ENCODE data around the gene LRMDA. TPM values are rescaled to one million over a fixed set of nuclear protein-coding genes. Genes with fewer than 3 reads are reported as not detected.

LRMDA gene
- total RNA-seq, 2 experiments from 2014 or later: not detected

DNA sequence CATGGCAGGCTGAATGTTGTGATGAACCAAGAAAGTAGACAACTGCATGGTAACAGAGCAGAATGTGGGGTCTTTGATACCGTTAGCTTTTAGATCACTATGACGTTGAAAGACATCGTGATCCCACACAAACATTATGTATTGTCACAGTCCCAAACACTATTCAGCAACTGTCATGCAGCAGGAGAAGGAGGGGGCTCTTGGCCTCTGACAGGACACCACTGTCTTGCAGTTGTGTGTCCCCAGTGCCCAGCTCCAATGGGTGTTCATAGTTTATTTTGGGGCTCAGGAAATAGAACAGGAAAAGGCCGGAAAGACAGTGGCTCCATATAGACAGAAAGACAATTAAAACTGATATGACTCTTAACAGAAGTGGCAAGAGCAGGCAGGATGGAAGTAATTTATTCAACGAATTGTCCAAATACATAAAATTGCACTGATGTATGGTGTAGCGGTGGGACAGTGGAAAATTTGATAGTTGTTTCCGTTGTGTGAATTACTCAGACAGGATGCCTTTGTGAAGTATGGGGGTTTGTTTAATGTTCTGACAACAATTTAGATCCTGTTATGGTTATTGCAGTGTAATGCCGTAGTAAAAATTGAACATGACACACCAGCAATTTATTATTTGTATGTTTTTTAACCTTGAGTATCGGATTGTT, 292.0 kb downstream of the LRMDA start:
- Histone ChIP-seq H3K36me3 (ENCODE audit: insufficient read depth, low read length) (no peaks in the 10 kb centered on the region), H4K20me1 (ENCODE audit: insufficient read depth, low read length) (no peaks in the 10 kb centered on the region), H3K9me3 (ENCODE audit: low read length) (no peaks in the 10 kb centered on the region), H3K27ac (ENCODE audit: low read depth, low read length, poor library complexity, severe bottlenecking) (no peak overlapping the region), H2AFZ (ENCODE audit: low read length) (no peak overlapping the region), H3K4me1 (ENCODE audit: insufficient read depth, low read length, poor library complexity, severe bottlenecking) (no peaks in the 10 kb centered on the region), H3K4me3 (ENCODE audit: low read depth, low read length, poor library complexity, severe bottlenecking) (no peak overlapping the region), H3K4me2 (ENCODE audit: low read length) (no peak overlapping the region), H3K9me2 (ENCODE audit: insufficient read depth, low read length) (no peaks in the 10 kb centered on the region), H3K79me2 (ENCODE audit: insufficient read depth, low read depth, low read length) (no peaks in the 10 kb centered on the region)
- DNase-seq (ENCODE audit: low spot score): no peak
- ChIA-PET POLR2A (interaction anchor here (0.7 kb wide), 1 partner anchor 40 kb away, joined by 3 read pairs; no protein-coding TSS in a partner anchor), CTCF (ENCODE audit: unreplicated experiment) (no interaction called here)
- TF ChIP-seq EZH2phosphoT487 (IDR thresholded peaks at IDR 0.05; ENCODE audit: borderline replicate concordance, low read depth, low read length): no peak
- TF ChIP-seq, protein P1, sequence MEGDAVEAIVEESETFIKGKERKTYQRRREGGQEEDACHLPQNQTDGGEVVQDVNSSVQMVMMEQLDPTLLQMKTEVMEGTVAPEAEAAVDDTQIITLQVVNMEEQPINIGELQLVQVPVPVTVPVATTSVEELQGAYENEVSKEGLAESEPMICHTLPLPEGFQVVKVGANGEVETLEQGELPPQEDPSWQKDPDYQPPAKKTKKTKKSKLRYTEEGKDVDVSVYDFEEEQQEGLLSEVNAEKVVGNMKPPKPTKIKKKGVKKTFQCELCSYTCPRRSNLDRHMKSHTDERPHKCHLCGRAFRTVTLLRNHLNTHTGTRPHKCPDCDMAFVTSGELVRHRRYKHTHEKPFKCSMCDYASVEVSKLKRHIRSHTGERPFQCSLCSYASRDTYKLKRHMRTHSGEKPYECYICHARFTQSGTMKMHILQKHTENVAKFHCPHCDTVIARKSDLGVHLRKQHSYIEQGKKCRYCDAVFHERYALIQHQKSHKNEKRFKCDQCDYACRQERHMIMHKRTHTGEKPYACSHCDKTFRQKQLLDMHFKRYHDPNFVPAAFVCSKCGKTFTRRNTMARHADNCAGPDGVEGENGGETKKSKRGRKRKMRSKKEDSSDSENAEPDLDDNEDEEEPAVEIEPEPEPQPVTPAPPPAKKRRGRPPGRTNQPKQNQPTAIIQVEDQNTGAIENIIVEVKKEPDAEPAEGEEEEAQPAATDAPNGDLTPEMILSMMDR (conservative IDR thresholded peaks at IDR 0.05; ENCODE audit: low read length): no peak
- intact Hi-C loops (cut with micrococcal nuclease; ENCODE audit: unreplicated experiment): no loop called here
- BruUV-seq (replicated peaks): no TSS peak

DNA sequence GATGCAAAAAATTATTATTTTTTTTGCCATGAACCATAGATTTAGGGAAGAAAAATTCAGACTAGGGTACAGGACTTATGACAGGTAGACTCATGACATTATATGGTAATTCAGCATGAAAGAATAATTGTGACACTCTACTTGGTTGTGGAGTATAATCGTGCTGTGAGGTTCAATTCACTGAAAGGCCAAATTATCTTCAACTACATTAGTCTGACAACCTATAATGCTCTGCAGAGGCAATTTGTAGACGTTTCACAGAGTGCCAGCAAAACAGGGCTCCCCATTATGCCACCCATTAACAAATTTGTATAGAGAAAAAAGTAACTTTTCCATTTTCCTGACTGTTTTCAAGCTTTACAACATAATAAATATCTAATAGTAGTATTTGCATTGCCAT, 292.6 kb downstream of the LRMDA start:
- ChIA-PET POLR2A (no interaction called here), CTCF (ENCODE audit: unreplicated experiment) (no interaction called here)
- H3K9me3 ChIP-seq (ENCODE audit: low read length): no peaks in the 10 kb centered on the region
- no peak for DNase-seq (ENCODE audit: low spot score)
- no peak overlapping the region for H3K4me2 ChIP-seq (ENCODE audit: low read length)
- H3K9me2 ChIP-seq (ENCODE audit: insufficient read depth, low read length): no peaks in the 10 kb centered on the region
- no peaks in the 10 kb centered on the region for H4K20me1 ChIP-seq (ENCODE audit: insufficient read depth, low read length)
- no peak for TF ChIP-seq EZH2phosphoT487 (IDR thresholded peaks at IDR 0.05; ENCODE audit: borderline replicate concordance, low read depth, low read length)
- BruUV-seq (replicated peaks): no TSS peak
- no peaks in the 10 kb centered on the region for H3K4me1 ChIP-seq (ENCODE audit: insufficient read depth, low read length, poor library complexity, severe bottlenecking)
- no peak overlapping the region for H2AFZ ChIP-seq (ENCODE audit: low read length)
- H3K36me3 ChIP-seq (ENCODE audit: insufficient read depth, low read length): no peaks in the 10 kb centered on the region
- no peak overlapping the region for H3K27ac ChIP-seq (ENCODE audit: low read depth, low read length, poor library complexity, severe bottlenecking)
- H3K4me3 ChIP-seq (ENCODE audit: low read depth, low read length, poor library complexity, severe bottlenecking): no peak overlapping the region
- no peaks in the 10 kb centered on the region for H3K79me2 ChIP-seq (ENCODE audit: insufficient read depth, low read depth, low read length)
- intact Hi-C loops (cut with micrococcal nuclease; ENCODE audit: unreplicated experiment): no loop called here

DNA sequence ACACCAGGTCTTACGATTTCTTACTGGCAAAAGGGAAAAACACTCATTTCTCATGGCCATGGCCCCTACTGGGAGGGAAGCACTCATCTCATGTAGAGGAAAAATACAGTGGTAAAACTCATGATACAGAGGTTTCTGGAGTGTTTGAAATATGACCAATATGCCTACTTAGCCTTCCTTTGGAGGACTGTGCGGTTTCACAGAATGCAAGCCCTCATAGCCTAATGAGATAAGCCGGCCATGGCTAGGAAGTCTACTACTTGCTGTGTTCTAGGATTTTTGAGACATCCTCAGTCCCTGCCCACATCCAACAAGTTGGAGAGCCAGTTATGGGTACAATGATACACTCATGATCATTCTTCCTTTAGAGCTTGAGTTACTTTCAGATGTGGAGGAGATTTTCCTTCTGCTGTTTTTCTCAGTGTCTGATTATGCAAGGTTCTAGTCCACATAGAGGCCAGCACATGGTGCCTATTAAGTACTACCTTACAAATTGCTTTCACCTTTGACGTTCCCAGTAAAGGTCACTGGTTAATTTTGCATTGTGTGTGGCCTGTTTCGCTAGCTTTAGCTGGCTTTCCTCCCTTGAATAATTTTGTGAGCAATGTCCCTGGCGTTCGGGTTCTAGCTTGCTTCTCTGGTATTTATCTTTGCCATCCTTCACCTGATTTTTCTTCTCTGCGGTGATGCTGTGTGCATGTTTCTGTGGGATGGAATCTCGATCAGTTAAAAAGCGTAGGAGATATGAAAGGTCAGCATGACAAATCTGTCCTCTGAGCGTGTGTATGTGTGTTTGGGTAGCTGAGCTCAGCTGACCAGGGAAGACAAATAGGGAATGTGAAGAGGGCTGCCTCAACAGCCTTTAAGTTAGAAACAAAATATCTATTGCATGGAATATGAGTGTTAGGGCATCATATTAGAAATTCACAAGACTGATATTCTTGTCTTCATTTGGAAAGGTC, 295.4 kb downstream of the LRMDA start:
- POLR2A ChIA-PET: no interaction called here
- no peaks in the 10 kb centered on the region for H3K79me2 ChIP-seq (ENCODE audit: insufficient read depth, low read depth, low read length)
- H3K4me1 ChIP-seq (ENCODE audit: insufficient read depth, low read length, poor library complexity, severe bottlenecking): no peaks in the 10 kb centered on the region
- DNase-seq (ENCODE audit: low spot score): no peak
- intact Hi-C loops (cut with micrococcal nuclease; ENCODE audit: unreplicated experiment): no loop called here
- no peak overlapping the region for H3K27ac ChIP-seq (ENCODE audit: low read depth, low read length, poor library complexity, severe bottlenecking)
- CTCF ChIA-PET (ENCODE audit: unreplicated experiment): no interaction called here
- H3K4me2 ChIP-seq (ENCODE audit: low read length): no peak overlapping the region
- no TSS peak for BruUV-seq (replicated peaks)
- H3K9me3 ChIP-seq (ENCODE audit: low read length): no peaks in the 10 kb centered on the region
- H4K20me1 ChIP-seq (ENCODE audit: insufficient read depth, low read length): no peaks in the 10 kb centered on the region
- no peak overlapping the region for H3K4me3 ChIP-seq (ENCODE audit: low read depth, low read length, poor library complexity, severe bottlenecking)
- H3K36me3 ChIP-seq (ENCODE audit: insufficient read depth, low read length): no peaks in the 10 kb centered on the region
- H3K9me2 ChIP-seq (ENCODE audit: insufficient read depth, low read length): no peaks in the 10 kb centered on the region
- TF ChIP-seq, protein P1 (conservative IDR thresholded peaks at IDR 0.05; ENCODE audit: low read length): no peak
- no peak for TF ChIP-seq EZH2phosphoT487 (IDR thresholded peaks at IDR 0.05; ENCODE audit: borderline replicate concordance, low read depth, low read length)
- no peak overlapping the region for H2AFZ ChIP-seq (ENCODE audit: low read length)

All from OCI-LY7 (cell line).